DMS114 treated with DMSO at 0.1 percent for 48 hours (cell line): ENCODE results near the gene KRTAP6-2.

ENCODE experiments used
- DNase-seq: peaks from one replicate; lab custom pipeline; 2025; ENCODE audit not compliant: unreplicated experiment; lab: John Stamatoyannopoulos, UW

Gene KRTAP6-2

GRCh38 chr21:30577766-30578165 lies 20.9 kb downstream of the KRTAP6-2 start:
- DNase-seq: no peak

- DNase-seq: no peak
These were observed 31.1 kb downstream of the KRTAP6-2 start for GRCh38 chr21:30567617-30568016.

- DNase-seq: no peak
These were observed 35.1 kb downstream of the KRTAP6-2 start for GRCh38 chr21:30563630-30564029.

GRCh38 chr21:30563072-30563471 lies 35.6 kb downstream of the KRTAP6-2 start:
- no peak for DNase-seq

GRCh38 chr21:30561957-30562356 lies 36.7 kb downstream of the KRTAP6-2 start:
- DNase-seq: no peak

GRCh38 chr21:30561264-30561895 lies 37.3 kb downstream of the KRTAP6-2 start, which contains the start of gene KRTAP19-7:
KRTAP19-7 (minus strand) TSS chr21:30561314; CDS start chr21:30561289, 25 bp downstream.
- DNase-seq: no peak

- DNase-seq: no peak
These were observed 43.6 kb downstream of the KRTAP6-2 start for GRCh38 chr21:30555095-30555494.

- no peak for DNase-seq
These were observed 45.9 kb downstream of the KRTAP6-2 start for GRCh38 chr21:30552782-30553181.
